ENCODE data around the gene MAN1A1. TPM values are rescaled to one million over a fixed set of nuclear protein-coding genes. Genes with fewer than 3 reads are reported as not detected.

Gene MAN1A1
- total RNA-seq, 2 donors from 2014 or later, result 25.2 to 26.6 TPM

DNA sequence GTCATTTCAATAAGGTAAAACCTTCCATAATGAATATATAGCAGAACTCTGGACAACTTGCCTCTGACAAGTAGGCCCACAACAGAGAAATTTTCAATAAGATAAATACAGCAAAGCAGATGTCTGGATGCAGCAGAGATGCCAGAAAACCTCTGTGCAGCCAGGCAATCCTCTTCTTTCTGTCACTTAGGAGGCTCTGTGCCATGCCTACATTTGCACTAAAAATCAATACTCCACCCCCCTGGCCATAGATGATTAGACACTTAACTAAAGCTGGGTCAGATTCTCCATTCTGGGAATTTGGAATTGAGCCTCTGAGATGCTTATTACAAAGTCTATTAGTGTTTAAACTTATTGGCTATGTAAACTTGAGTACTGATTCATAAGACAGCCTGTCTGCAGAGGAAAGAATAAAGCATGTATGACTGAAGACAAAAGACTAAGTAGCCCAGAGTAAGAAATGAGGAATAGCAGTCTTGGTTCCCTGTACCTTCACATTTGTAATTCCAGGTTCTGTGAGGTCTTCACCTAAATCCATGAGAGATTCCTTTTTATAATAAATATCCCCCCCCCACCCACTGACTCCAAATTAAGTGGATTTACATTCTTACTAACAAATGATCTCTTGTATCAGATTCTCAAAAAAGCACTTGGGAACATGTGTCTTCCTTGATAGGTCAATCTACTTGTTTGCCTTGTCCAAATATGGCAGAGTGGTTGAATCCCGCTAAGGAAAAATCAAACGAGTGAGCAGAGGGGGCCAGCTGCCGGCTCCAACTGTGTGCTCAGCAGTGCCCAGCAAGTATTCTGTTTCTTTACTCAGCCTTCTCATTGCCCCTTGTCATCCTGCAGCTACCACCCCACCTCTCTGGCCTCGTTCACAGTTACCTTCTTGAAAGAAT lies 20.4 kb downstream of the MAN1A1 start:
- no peak for ATAC-seq (replicated peaks in 1 of 2)
- no peaks in the 10 kb centered on the region for H3K4me1 Mint-ChIP-seq (ENCODE audit: low read depth)
- H3K27ac Mint-ChIP-seq, result peak overlapping the region; percentile 2
- no peak overlapping the region for H3K4me3 Mint-ChIP-seq
- H3K36me3 Mint-ChIP-seq (ENCODE audit: insufficient read depth in 2 of 2), result peaks cover 1 to 4% of the 10 kb centered on the region in 2 donors
- no peak for DNase-seq
- no peaks in the 10 kb centered on the region for H3K9me3 Mint-ChIP-seq
- no peaks in the 10 kb centered on the region for H3K27me3 Mint-ChIP-seq (ENCODE audit: low read depth)

- H3K9me3 Mint-ChIP-seq, result no peaks in the 10 kb centered on the region
- H3K27me3 Mint-ChIP-seq (ENCODE audit: low read depth), result no peaks in the 10 kb centered on the region
- DNase-seq (no peak), ATAC-seq (replicated peaks in 1 of 2) (no peak)
- H3K36me3 Mint-ChIP-seq (ENCODE audit: insufficient read depth in 2 of 2), result peaks cover 1 to 4% of the 10 kb centered on the region in 2 donors
- peaks cover 6% of the 10 kb centered on the region for H3K4me1 Mint-ChIP-seq (ENCODE audit: low read depth)
- H3K27ac Mint-ChIP-seq, result no peak overlapping the region
- no peak overlapping the region for H3K4me3 Mint-ChIP-seq
Measured at GRCh38 chr6:119328254-119328653, 21.3 kb downstream of the MAN1A1 start.

GRCh38 chr6:119327810-119328209 lies 21.8 kb downstream of the MAN1A1 start:
- peaks cover 10% of the 10 kb centered on the region for H3K4me1 Mint-ChIP-seq (ENCODE audit: low read depth)
- no peak for DNase-seq

GRCh38 chr6:119326291-119327005 lies 23.1 kb downstream of the MAN1A1 start:
- Mint-ChIP-seq H3K27me3 (ENCODE audit: low read depth) (no peaks in the 10 kb centered on the region), H3K36me3 (ENCODE audit: insufficient read depth in 2 of 2) (peaks cover 1 to 4% of the 10 kb centered on the region in 2 donors), H3K4me1 (ENCODE audit: low read depth) (peaks cover 21% of the 10 kb centered on the region), H3K9me3 (no peaks in the 10 kb centered on the region), H3K27ac (no peak overlapping the region), H3K4me3 (no peak overlapping the region)
- DNase-seq (no peak), ATAC-seq (replicated peaks in 1 of 2) (no peak)

More at GRCh38 chr6:119327810-119328209, 21.8 kb downstream of the MAN1A1 start:
- H3K36me3 Mint-ChIP-seq (ENCODE audit: insufficient read depth in 2 of 2), result peaks cover 1 to 4% of the 10 kb centered on the region in 2 donors
- H3K9me3 Mint-ChIP-seq, result no peaks in the 10 kb centered on the region
- ATAC-seq (replicated peaks in 1 of 2), result no peak
- H3K4me3 Mint-ChIP-seq, result no peak overlapping the region
- no peaks in the 10 kb centered on the region for H3K27me3 Mint-ChIP-seq (ENCODE audit: low read depth)
- no peak overlapping the region for H3K27ac Mint-ChIP-seq

- DNase-seq (no peak), ATAC-seq (replicated peaks in 1 of 2) (no peak)
- H3K27ac Mint-ChIP-seq, result no peak overlapping the region
- peaks cover 4% of the 10 kb centered on the region in 2 donors for H3K36me3 Mint-ChIP-seq (ENCODE audit: insufficient read depth in 2 of 2)
- H3K27me3 Mint-ChIP-seq (ENCODE audit: low read depth), result no peaks in the 10 kb centered on the region
- peaks cover 21% of the 10 kb centered on the region for H3K4me1 Mint-ChIP-seq (ENCODE audit: low read depth)
- no peak overlapping the region for H3K4me3 Mint-ChIP-seq
- H3K9me3 Mint-ChIP-seq, result no peaks in the 10 kb centered on the region
Measured at GRCh38 chr6:119325559-119326265, 23.8 kb downstream of the MAN1A1 start.

GRCh38 chr6:119324718-119325117 lies 24.8 kb downstream of the MAN1A1 start:
- Mint-ChIP-seq H3K36me3 (ENCODE audit: insufficient read depth in 2 of 2) (peaks cover 4 to 9% of the 10 kb centered on the region in 2 donors), H3K9me3 (no peaks in the 10 kb centered on the region), H3K27ac (no peak overlapping the region), H3K4me3 (no peak overlapping the region), H3K27me3 (ENCODE audit: low read depth) (no peaks in the 10 kb centered on the region), H3K4me1 (ENCODE audit: low read depth) (peaks cover 26% of the 10 kb centered on the region)
- no peak for DNase-seq
- ATAC-seq (replicated peaks in 1 of 2), result no peak

GRCh38 chr6:119323931-119324330 lies 25.6 kb downstream of the MAN1A1 start:
- Mint-ChIP-seq H3K36me3 (ENCODE audit: insufficient read depth in 2 of 2) (peaks cover 4 to 10% of the 10 kb centered on the region in 2 donors), H3K9me3 (no peaks in the 10 kb centered on the region), H3K4me1 (ENCODE audit: low read depth) (peaks cover 28% of the 10 kb centered on the region), H3K27me3 (ENCODE audit: low read depth) (no peaks in the 10 kb centered on the region), H3K4me3 (no peak overlapping the region), H3K27ac (no peak overlapping the region)
- ATAC-seq (replicated peaks in 1 of 2) (no peak), DNase-seq (no peak)

DNA sequence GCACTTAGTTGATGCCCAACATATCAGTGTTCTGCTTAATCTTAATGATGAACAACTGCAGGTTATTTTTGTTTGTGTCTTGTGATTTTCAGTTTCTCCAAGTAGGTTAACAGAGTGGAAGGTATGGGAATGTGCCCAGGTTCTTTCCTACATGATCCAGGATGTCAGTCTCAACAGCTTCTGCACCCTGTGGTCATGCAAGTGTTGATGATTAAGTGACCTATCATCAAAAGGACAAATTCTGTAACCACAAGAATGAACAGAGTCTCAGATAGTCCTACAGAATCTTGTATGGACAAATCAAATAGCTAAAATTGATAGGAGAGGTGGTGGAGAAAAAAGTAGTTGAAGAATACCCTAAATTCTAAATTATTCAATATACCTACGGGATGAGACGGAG lies 26.1 kb downstream of the MAN1A1 start:
- ATAC-seq (replicated peaks in 1 of 2) (no peak), DNase-seq (no peak)
- H3K27me3 Mint-ChIP-seq (ENCODE audit: low read depth), result no peaks in the 10 kb centered on the region
- H3K4me1 Mint-ChIP-seq (ENCODE audit: low read depth), result peaks cover 32% of the 10 kb centered on the region
- H3K4me3 Mint-ChIP-seq, result peak overlapping the region in 1 of 2 donors; percentile 39
- H3K27ac Mint-ChIP-seq, result peak overlapping the region; percentile 25
- no peaks in the 10 kb centered on the region for H3K9me3 Mint-ChIP-seq
- peaks cover 4 to 10% of the 10 kb centered on the region in 2 donors for H3K36me3 Mint-ChIP-seq (ENCODE audit: insufficient read depth in 2 of 2)

DNA sequence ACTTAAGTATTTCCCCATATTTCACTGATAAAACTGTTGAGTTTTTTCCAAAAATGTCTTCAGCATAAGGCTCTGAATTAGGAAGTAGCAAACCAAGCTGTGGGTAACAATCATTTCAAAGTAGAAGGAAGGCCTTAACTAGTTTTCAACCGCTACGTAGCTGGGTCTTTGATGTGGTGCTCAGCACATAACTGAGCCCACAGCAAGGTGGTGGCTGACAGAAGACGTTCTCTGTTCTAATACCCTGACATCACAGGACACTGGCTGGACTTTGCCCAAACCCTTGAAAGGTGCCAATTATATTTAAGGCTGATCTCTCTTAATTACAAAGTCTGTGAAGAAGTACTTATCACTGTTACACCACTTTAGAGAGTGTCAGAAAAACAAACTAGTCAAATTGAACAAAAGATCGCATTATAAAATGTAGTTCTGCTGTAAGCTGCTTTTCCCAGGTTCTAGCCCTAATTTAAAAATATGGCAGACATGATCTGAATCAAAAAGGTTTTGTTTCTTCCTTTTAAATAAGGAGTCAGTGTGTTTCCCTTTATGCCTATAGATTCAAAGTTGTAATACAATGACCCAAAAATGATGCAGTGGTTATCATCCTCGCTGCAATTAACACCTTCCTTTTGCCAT lies 26.7 kb downstream of the MAN1A1 start:
- no peaks in the 10 kb centered on the region for H3K9me3 Mint-ChIP-seq
- H3K27ac Mint-ChIP-seq, result peak overlapping the region; percentile 26
- H3K27me3 Mint-ChIP-seq (ENCODE audit: low read depth), result no peaks in the 10 kb centered on the region
- ATAC-seq (replicated peaks in 1 of 2) (peak; percentile 87 to 92), DNase-seq (peak; percentile 37 to 43)
- H3K4me3 Mint-ChIP-seq, result peak overlapping the region; percentile 16 to 39
- peaks cover 4 to 9% of the 10 kb centered on the region in 2 donors for H3K36me3 Mint-ChIP-seq (ENCODE audit: insufficient read depth in 2 of 2)
- H3K4me1 Mint-ChIP-seq (ENCODE audit: low read depth), result peaks cover 34% of the 10 kb centered on the region

- Mint-ChIP-seq H3K27ac (no peak overlapping the region), H3K4me3 (no peak overlapping the region), H3K9me3 (no peaks in the 10 kb centered on the region), H3K4me1 (ENCODE audit: low read depth) (peaks cover 34% of the 10 kb centered on the region), H3K27me3 (ENCODE audit: low read depth) (no peaks in the 10 kb centered on the region), H3K36me3 (ENCODE audit: insufficient read depth in 2 of 2) (peaks cover 4 to 9% of the 10 kb centered on the region in 2 donors)
- DNase-seq (no peak), ATAC-seq (replicated peaks in 1 of 2) (no peak)
Measured at GRCh38 chr6:119322034-119322433, 27.5 kb downstream of the MAN1A1 start.

DNA sequence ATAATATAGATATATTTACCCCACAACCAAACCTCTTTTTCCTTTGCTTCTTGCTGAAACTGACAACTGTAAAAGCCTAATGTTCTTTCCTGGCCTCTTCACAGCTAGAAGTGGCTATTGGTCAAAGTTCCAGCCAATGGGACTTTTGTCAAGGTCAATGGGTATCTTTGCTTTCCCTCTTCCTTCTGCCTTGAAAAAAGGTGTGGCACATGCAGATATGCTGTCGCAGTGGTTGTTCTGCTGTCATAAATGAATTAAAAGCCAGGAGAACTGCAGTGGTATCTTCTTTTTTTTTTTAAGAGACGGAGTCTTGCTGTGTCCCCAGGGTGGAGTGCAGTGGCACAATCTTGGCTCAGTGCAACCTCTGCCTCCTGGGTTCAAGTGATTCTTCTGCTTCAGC lies 29.9 kb downstream of the MAN1A1 start:
- no peak overlapping the region for H3K4me3 Mint-ChIP-seq
- DNase-seq (no peak), ATAC-seq (replicated peaks in 1 of 2) (no peak)
- H3K4me1 Mint-ChIP-seq (ENCODE audit: low read depth), result peaks cover 52% of the 10 kb centered on the region
- no peaks in the 10 kb centered on the region for H3K9me3 Mint-ChIP-seq
- H3K27ac Mint-ChIP-seq, result no peak overlapping the region
- H3K27me3 Mint-ChIP-seq (ENCODE audit: low read depth), result no peaks in the 10 kb centered on the region
- peaks cover 0 to 9% of the 10 kb centered on the region in 2 donors for H3K36me3 Mint-ChIP-seq (ENCODE audit: insufficient read depth in 2 of 2)

GRCh38 chr6:119318730-119319129 lies 30.8 kb downstream of the MAN1A1 start:
- Mint-ChIP-seq H3K27me3 (ENCODE audit: low read depth) (no peaks in the 10 kb centered on the region), H3K36me3 (ENCODE audit: insufficient read depth in 2 of 2) (peaks cover 0 to 9% of the 10 kb centered on the region in 2 donors), H3K27ac (no peak overlapping the region), H3K9me3 (no peaks in the 10 kb centered on the region), H3K4me3 (no peak overlapping the region), H3K4me1 (ENCODE audit: low read depth) (peaks cover 60% of the 10 kb centered on the region)
- no peak for DNase-seq
- ATAC-seq (replicated peaks in 1 of 2), result no peak
